ENCODE data around the gene IL1RL2. TPM values are rescaled to one million over a fixed set of nuclear protein-coding genes. Genes with fewer than 3 reads are reported as not detected.

The IL1RL2 gene
- total RNA-seq, 1 donor from 2014 or later: 1.0 TPM

DNA sequence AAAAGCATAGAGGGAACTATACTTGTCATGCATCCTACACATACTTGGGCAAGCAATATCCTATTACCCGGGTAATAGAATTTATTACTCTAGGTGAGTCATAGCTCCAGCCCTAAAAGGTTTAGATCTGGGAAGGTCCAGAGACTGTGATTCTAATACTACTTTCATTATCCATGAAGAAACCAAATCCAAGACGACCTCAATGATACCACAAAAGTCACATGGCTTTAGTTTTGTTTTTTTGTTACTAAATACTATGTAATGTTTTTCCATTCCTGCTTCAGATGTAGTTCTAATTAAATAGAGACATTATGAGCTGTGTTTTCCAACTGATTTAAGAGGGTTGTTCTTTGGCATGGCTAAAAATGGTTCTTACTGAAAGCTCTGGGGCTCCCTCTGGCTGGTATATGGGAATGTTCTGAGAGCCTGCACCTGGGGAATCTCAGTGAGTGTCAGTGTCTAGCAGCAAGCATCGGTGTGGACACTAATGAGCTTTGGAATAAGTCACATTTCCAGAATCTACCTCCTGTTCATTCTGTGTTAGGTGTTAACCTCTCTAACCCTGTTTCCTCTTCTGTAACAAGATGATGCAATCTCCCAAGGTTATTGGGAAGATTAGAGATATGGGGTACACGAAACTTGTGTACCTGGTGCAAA, 20.5 kb upstream of the IL1RL2 start:
- H3K36me3 Mint-ChIP-seq: peaks cover 5% of the 10 kb centered on the region
- no peaks in the 10 kb centered on the region for H3K27me3 Mint-ChIP-seq
- peak overlapping the region; percentile 43 for H3K27ac Mint-ChIP-seq
- no peaks in the 10 kb centered on the region for H3K9me3 Mint-ChIP-seq
- TF ChIP-seq, protein P1, sequence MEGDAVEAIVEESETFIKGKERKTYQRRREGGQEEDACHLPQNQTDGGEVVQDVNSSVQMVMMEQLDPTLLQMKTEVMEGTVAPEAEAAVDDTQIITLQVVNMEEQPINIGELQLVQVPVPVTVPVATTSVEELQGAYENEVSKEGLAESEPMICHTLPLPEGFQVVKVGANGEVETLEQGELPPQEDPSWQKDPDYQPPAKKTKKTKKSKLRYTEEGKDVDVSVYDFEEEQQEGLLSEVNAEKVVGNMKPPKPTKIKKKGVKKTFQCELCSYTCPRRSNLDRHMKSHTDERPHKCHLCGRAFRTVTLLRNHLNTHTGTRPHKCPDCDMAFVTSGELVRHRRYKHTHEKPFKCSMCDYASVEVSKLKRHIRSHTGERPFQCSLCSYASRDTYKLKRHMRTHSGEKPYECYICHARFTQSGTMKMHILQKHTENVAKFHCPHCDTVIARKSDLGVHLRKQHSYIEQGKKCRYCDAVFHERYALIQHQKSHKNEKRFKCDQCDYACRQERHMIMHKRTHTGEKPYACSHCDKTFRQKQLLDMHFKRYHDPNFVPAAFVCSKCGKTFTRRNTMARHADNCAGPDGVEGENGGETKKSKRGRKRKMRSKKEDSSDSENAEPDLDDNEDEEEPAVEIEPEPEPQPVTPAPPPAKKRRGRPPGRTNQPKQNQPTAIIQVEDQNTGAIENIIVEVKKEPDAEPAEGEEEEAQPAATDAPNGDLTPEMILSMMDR (conservative IDR thresholded peaks at IDR 0.05): peak; percentile 33
- no peak for DNase-seq (ENCODE audit: extremely low spot score, unreplicated experiment)
- peak overlapping the region; percentile 9 for H3K4me3 Mint-ChIP-seq
- H3K4me1 Mint-ChIP-seq (ENCODE audit: unreplicated experiment): peaks cover 4% of the 10 kb centered on the region

DNA sequence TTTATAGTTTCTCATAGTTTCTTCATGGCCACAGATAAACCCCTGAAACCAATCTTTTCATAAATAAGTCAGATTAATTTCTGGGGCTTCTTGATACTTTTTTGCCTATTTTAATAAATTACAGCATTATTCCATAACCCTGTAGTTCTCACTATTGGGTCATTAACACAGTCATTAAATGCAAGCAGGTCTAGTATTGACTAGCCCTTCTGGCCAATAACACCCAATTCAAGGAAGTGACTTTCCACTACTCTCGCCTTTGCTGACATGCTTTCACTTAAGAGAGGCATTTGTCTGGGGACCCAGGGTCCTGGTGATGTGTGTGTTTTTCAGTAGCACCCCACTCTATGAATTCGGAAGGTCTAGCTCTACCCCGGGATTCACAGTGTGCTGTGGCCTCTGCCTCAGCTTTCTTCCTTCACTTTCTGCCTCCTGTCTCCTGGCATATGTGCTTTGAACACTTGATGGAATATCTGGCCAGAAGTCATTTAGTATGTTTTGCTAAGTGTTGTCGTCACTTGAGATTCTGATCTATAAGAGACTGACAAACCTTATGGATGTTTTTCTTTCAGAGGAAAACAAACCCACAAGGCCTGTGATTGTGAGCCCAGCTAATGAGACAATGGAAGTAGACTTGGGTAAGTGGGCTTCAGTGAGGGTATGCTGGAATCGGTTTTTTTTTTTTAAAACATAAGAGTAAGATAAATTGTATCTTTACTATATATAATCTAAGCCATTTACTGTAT, 18.6 kb upstream of the IL1RL2 start:
- H3K27me3 Mint-ChIP-seq: no peaks in the 10 kb centered on the region
- H3K4me3 Mint-ChIP-seq: no peak overlapping the region

DNA sequence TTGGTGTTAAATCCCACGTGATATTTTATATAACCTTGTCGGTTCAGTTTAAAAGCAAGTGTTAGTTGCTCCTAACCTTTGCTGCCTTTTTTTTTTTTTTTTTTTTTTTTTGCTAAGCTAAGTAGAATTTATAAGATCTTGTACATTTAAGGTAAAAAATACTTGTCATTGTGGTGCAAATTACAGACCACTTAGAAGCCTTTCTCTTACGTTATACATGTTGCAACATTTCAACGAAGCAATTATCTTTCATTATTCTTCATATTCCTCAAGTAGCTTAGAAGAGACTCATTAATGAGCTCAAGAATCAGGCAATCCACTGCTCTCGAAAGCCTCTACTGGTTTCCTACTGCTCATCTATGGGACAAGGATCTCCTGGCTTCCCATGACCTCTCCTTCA, 14.9 kb upstream of the IL1RL2 start:
- TF ChIP-seq, protein P1 (conservative IDR thresholded peaks at IDR 0.05): no peak
- H3K36me3 Mint-ChIP-seq: peaks cover 24% of the 10 kb centered on the region
- H3K9me3 Mint-ChIP-seq: no peaks in the 10 kb centered on the region
- no peaks in the 10 kb centered on the region for H3K4me1 Mint-ChIP-seq (ENCODE audit: unreplicated experiment)
- DNase-seq (ENCODE audit: extremely low spot score, unreplicated experiment): no peak
- no peak overlapping the region for H3K27ac Mint-ChIP-seq
- H3K27me3 Mint-ChIP-seq: no peaks in the 10 kb centered on the region
- no peak overlapping the region for H3K4me3 Mint-ChIP-seq

More for the DNA sequence above, 18.6 kb upstream of the IL1RL2 start:
- TF ChIP-seq, protein P1 (conservative IDR thresholded peaks at IDR 0.05): no peak
- Mint-ChIP-seq H3K9me3 (no peaks in the 10 kb centered on the region), H3K4me1 (ENCODE audit: unreplicated experiment) (peaks cover 4% of the 10 kb centered on the region), H3K36me3 (peaks cover 14% of the 10 kb centered on the region), H3K27ac (no peak overlapping the region)
- DNase-seq (ENCODE audit: extremely low spot score, unreplicated experiment): no peak

DNA sequence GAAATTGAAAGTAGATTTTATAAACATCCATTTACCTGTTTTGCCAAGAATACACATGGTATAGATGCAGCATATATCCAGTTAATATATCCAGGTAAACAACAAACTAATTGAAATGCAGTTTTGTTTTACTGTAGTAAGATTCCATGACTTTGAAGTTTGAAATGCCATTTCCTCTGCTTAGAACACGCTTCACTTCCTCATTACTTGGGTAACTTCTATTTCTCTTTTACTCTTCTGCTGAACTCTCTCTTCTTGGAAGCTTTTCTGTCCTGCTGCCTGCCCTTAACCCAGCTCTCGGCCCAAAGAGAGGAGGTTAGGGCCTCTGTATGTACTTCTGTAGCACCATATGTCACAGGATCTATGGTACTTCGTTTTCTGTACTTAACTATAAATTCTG, 14.1 kb upstream of the IL1RL2 start:
- TF ChIP-seq, protein P1 (conservative IDR thresholded peaks at IDR 0.05): no peak
- Mint-ChIP-seq H3K27ac (no peak overlapping the region), H3K4me1 (ENCODE audit: unreplicated experiment) (no peaks in the 10 kb centered on the region), H3K27me3 (no peaks in the 10 kb centered on the region), H3K4me3 (no peak overlapping the region), H3K36me3 (peaks cover 24% of the 10 kb centered on the region), H3K9me3 (no peaks in the 10 kb centered on the region)
- DNase-seq (ENCODE audit: extremely low spot score, unreplicated experiment): no peak

DNA sequence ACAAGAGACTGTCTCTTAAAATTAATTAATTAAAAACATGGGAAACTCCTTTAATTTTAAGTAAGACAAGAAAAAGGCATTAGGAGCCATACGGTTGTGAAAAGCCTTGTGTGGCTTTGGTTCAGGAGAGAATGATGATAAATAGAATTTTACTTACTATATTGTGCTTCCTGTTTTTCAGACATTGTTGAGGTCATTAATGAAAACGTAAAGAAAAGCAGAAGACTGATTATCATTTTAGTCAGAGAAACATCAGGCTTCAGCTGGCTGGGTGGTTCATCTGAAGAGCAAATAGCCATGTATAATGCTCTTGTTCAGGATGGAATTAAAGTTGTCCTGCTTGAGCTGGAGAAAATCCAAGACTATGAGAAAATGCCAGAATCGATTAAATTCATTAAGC, 10.7 kb upstream of the IL1RL2 start:
- no peak overlapping the region for H3K27ac Mint-ChIP-seq
- peaks cover 24% of the 10 kb centered on the region for H3K36me3 Mint-ChIP-seq
- TF ChIP-seq, protein P1 (conservative IDR thresholded peaks at IDR 0.05): no peak
- no peak overlapping the region for H3K4me3 Mint-ChIP-seq
- DNase-seq (ENCODE audit: extremely low spot score, unreplicated experiment): no peak
- H3K4me1 Mint-ChIP-seq (ENCODE audit: unreplicated experiment): peaks cover 6% of the 10 kb centered on the region
- no peaks in the 10 kb centered on the region for H3K9me3 Mint-ChIP-seq
- no peaks in the 10 kb centered on the region for H3K27me3 Mint-ChIP-seq

Measured in type B pancreatic cell (in vitro differentiated cells).